Lower lobe of right lung (tissue), 2 donors: ENCODE data around the gene ASB1. TPM values are rescaled to one million over a fixed set of nuclear protein-coding genes. Genes with fewer than 3 reads are reported as not detected.

Experiments
- ATAC-seq, 2 donors: fragments of 200-7000 bp; cut with Tn5 transposase; one replicate each; pipeline ENCODE4 v1.9.1; 2020 to 2022; ENCODE audit warnings: mild to moderate bottlenecking in 2 of 2, moderate library complexity in 2 of 2
- DNase-seq: peaks from one replicate; pipeline ENCODE4 v3.0.0-alpha.2; 2020
- H3K27ac ChIP-seq: fragments of 200-600 bp; one replicate; pipeline ENCODE4 v1.8.0; 2022
- H3K27me3 ChIP-seq: fragments of 200-600 bp; one replicate; pipeline ENCODE4 v1.8.0; 2022; ENCODE audit warnings: low read depth
- H3K36me3 ChIP-seq: fragments of 200-600 bp; one replicate; pipeline ENCODE4 v1.8.0; 2022; ENCODE audit warnings: mild to moderate bottlenecking
- H3K4me1 ChIP-seq: fragments of 200-600 bp; one replicate; pipeline ENCODE4 v1.8.0; 2022
- H3K4me3 ChIP-seq: fragments of 200-600 bp; one replicate; pipeline ENCODE4 v1.8.0; 2022; ENCODE audit warnings: mild to moderate bottlenecking
- H3K9me3 ChIP-seq: fragments of 200-600 bp; one replicate; pipeline ENCODE4 v1.8.0; 2022
- intact Hi-C: fragments of 100-400 bp; cut with DNase I; formaldehyde crosslinking; loops from one replicate; pipeline ENCODE4 v1.11.0; 2022
- total RNA-seq: library from RNA; stranded (reverse); fragmentation: NEBNext Ultra II Directional; extraction: Animal tissue kit (Norgen Biotek cat#: 25700); gene quantifications from one replicate; pipeline ENCODE4 v1.2.1, GENCODE V29; 2021
- TF ChIP-seq, protein P1 (sequence below): fragments of 200-600 bp; IDR thresholded peaks from one replicate; pipeline ENCODE4 v1.8.0; 2022; ENCODE audit warnings: antibody characterized with exemption, mild to moderate bottlenecking
- donor health status: DM: no; HTN: yes; CAD: no; lungs with severe emphysema.

The ASB1 gene
- total RNA-seq, 1 donor from 2014 or later = 20.7 TPM

- no peak for ATAC-seq
- Histone ChIP-seq H3K4me1 (no peaks in the 10 kb centered on the region), H3K27ac (no peak overlapping the region), H3K36me3 (no peaks in the 10 kb centered on the region), H3K9me3 (peaks cover 9% of the 10 kb centered on the region), H3K27me3 (no peaks in the 10 kb centered on the region), H3K4me3 (no peak overlapping the region)
- no peak for DNase-seq
- TF ChIP-seq, protein P1, sequence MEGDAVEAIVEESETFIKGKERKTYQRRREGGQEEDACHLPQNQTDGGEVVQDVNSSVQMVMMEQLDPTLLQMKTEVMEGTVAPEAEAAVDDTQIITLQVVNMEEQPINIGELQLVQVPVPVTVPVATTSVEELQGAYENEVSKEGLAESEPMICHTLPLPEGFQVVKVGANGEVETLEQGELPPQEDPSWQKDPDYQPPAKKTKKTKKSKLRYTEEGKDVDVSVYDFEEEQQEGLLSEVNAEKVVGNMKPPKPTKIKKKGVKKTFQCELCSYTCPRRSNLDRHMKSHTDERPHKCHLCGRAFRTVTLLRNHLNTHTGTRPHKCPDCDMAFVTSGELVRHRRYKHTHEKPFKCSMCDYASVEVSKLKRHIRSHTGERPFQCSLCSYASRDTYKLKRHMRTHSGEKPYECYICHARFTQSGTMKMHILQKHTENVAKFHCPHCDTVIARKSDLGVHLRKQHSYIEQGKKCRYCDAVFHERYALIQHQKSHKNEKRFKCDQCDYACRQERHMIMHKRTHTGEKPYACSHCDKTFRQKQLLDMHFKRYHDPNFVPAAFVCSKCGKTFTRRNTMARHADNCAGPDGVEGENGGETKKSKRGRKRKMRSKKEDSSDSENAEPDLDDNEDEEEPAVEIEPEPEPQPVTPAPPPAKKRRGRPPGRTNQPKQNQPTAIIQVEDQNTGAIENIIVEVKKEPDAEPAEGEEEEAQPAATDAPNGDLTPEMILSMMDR = no peak
- intact Hi-C loops = no loop called here
These were observed 58.1 kb downstream of the ASB1 start for GRCh38 chr2:238484522-238485452.

DNA sequence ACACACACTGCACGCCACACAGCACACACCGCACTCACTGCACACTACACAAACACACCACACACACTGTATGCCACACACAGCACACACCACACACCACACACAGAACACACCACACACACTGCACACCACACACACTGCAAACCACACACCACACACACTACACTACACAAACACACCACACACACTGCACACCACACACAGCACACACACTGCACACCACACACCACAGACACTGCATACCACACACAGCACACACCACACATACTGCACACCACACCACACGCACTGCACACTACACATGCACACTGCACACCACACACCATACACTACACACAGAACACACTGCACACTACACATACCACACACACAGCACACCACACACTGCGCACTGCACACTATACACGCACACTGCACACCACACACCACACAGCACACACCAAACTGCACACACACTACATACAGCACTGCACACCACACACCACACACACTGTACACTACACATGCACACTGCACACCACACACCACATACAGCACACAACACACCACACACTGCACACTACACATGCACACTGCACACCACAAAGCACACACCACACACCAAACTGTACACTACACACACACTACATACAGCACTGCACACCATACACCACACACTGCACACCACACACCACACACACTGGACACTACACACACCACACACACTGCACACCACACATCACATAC, 59.6 kb downstream of the ASB1 start:
- DNase-seq (no peak), ATAC-seq (no peak)
- Histone ChIP-seq H3K27ac (no peak overlapping the region), H3K36me3 (no peaks in the 10 kb centered on the region), H3K27me3 (no peaks in the 10 kb centered on the region), H3K4me1 (no peaks in the 10 kb centered on the region), H3K4me3 (no peak overlapping the region), H3K9me3 (no peaks in the 10 kb centered on the region)
- intact Hi-C loops = no loop called here
- TF ChIP-seq, protein P1 = no peak

- Histone ChIP-seq H3K36me3 (no peaks in the 10 kb centered on the region), H3K4me1 (no peaks in the 10 kb centered on the region), H3K27ac (no peak overlapping the region), H3K27me3 (no peaks in the 10 kb centered on the region), H3K9me3 (no peaks in the 10 kb centered on the region), H3K4me3 (no peak overlapping the region)
- intact Hi-C loops = no loop called here
- TF ChIP-seq, protein P1 = no peak
- ATAC-seq = no peak
- no peak for DNase-seq
These were observed 60.4 kb downstream of the ASB1 start for GRCh38 chr2:238487134-238487533.

GRCh38 chr2:238487652-238488346, 61.1 kb downstream of the ASB1 start:
- intact Hi-C loops = no loop called here
- no peak for DNase-seq
- no peak for ATAC-seq
- Histone ChIP-seq H3K27ac (no peak overlapping the region), H3K4me3 (no peak overlapping the region), H3K4me1 (no peaks in the 10 kb centered on the region), H3K27me3 (no peaks in the 10 kb centered on the region), H3K36me3 (no peaks in the 10 kb centered on the region), H3K9me3 (no peaks in the 10 kb centered on the region)
- TF ChIP-seq, protein P1 = no peak

DNA sequence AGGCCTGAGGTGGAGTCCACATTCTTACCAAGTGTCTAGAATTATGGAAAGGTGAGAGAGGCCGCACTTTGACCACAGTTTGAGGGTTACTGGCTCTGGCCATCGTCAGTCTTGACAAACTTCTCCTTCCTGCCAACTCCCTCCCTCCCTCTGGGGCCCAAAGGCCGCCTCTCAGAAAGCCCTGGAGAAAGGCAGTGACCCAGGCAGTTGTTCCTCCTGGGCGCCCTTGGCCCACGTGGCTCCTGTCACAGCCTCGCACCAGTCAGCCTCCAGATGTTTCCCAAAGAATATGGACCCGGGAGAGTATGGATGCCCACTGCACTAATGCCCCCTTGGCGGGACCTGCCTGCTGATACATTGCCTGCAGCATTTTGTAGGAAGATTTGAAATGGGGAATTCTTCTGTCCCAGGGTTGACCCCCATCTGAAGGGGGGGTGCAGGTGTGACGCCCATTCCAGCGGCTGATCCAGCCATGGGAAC, 61.7 kb downstream of the ASB1 start:
- intact Hi-C loops = no loop called here
- TF ChIP-seq, protein P1 = no peak
- H3K4me3 ChIP-seq = no peak overlapping the region
- H3K27ac ChIP-seq = no peak overlapping the region
- no peaks in the 10 kb centered on the region for H3K4me1 ChIP-seq
- no peaks in the 10 kb centered on the region for H3K27me3 ChIP-seq
- no peaks in the 10 kb centered on the region for H3K9me3 ChIP-seq
- DNase-seq (no peak), ATAC-seq (no peak)
- no peaks in the 10 kb centered on the region for H3K36me3 ChIP-seq
